ENCODE data around the gene UBXN4. TPM values are rescaled to one million over a fixed set of nuclear protein-coding genes. Genes with fewer than 3 reads are reported as not detected.
"Not testable (repeated sequence)": the region's sequence is repeated elsewhere in the genome, so short reads cannot be mapped to it uniquely, and the experiment has no call there.

Gene UBXN4
- total and polyA plus RNA-seq, 12 donors: 50.0 to 145 (median 96.3) TPM

DNA sequence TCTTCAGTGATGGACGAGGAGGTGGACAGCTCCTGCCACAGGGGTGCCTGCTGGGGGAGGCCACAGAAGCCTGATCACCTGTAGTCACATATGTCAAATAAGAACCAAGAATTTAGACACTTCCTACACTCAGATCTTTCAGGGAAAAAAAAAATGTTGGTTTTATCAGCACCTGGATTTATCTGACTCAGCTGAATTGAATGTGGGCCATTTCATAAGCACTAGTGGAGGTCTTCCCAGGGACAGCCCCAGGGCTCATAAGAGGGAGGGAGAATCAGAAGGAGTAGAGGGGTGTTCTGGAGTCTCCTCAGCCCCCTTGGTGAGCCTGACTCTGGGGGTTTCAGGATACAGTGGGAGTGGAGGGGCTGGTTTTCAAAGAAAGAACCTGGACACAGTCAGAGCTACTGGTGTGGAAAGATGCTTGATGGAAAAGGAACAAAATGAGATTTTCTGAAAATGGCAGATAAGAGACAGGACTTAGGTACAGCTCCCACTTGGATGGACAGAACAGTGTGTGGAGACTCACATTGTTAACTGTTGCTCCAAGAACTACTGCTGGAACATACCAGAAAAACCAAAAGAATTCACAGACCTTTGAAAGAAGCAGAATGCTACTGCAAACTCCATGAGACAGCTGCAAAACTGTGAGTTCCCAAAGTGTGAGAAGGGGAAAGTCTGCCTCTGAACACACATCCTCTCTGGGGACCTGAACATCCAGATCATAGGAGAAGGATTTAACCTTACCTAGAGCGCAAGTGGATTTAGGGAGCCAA, 49.9 kb downstream of the UBXN4 start:
- TF ChIP-seq, protein P1, sequence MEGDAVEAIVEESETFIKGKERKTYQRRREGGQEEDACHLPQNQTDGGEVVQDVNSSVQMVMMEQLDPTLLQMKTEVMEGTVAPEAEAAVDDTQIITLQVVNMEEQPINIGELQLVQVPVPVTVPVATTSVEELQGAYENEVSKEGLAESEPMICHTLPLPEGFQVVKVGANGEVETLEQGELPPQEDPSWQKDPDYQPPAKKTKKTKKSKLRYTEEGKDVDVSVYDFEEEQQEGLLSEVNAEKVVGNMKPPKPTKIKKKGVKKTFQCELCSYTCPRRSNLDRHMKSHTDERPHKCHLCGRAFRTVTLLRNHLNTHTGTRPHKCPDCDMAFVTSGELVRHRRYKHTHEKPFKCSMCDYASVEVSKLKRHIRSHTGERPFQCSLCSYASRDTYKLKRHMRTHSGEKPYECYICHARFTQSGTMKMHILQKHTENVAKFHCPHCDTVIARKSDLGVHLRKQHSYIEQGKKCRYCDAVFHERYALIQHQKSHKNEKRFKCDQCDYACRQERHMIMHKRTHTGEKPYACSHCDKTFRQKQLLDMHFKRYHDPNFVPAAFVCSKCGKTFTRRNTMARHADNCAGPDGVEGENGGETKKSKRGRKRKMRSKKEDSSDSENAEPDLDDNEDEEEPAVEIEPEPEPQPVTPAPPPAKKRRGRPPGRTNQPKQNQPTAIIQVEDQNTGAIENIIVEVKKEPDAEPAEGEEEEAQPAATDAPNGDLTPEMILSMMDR (IDR thresholded peaks at IDR 0.05): no peak
- TF ChIP-seq POLR2A (IDR thresholded peaks at IDR 0.05): no peak
- intact Hi-C loops (cut with DNase I): no loop called here
- Histone ChIP-seq H3K27ac (no peak overlapping the region), H3K27me3 (no peaks in the 10 kb centered on the region), H3K4me1 (replicated peaks in 1 of 2) (no peaks in the 10 kb centered on the region), H3K4me3 (no peak overlapping the region), H3K9me3 (replicated peaks in 1 of 3) (no peaks in the 10 kb centered on the region), H3K36me3 (replicated peaks in 1 of 2) (no peaks in the 10 kb centered on the region)
- DNase-seq: no peak
- WGBS, 4 donors: 93 to 100% (median 96%) methylated on average over 1 to 2 of the region's 2 CpGs

DNA sequence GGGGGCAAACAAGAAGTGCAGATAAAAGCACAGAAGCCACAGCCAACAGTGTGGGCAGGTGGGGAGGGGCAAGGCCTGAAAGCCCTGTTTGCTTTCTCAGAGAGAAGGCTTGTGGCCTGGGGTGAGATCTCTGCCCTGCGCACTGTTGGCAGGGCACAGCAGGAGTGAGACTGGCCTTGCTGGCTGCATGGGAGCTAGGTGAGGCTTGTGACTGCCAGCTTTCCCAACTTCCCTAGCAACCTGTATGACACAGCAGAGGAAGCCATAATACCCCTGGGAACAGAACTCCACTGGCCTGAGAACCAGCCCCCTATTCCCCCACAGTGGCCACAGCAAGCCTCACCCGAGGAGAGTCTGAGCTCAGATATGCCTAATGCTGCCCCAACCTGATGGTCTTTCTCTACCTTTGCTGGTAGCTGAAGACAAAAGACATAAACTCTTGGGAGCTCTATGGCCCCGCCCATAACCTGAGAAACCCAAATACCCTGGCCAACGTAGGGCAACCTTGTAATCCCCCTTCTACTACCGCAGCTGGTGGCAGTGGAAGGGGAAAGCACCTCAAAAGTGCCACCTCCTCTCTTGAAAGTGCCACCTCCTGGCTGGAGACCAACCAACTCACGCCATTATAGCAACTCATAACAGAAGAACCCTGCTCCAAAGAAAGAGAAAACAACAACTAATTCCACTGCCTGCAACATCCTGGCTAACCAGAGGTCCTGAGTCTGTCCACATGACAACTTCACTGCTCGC, 50.9 kb downstream of the UBXN4 start:
- H3K27me3 ChIP-seq: no peaks in the 10 kb centered on the region
- H3K9me3 ChIP-seq (replicated peaks in 1 of 3): no peaks in the 10 kb centered on the region
- no peak overlapping the region for H3K4me3 ChIP-seq
- TF ChIP-seq, protein P1 (IDR thresholded peaks at IDR 0.05): no peak
- no peak for TF ChIP-seq POLR2A (IDR thresholded peaks at IDR 0.05)
- 74 to 80% (median 77%) methylated on average over 6 to 7 of the region's 7 CpGs for WGBS, 4 donors
- no peaks in the 10 kb centered on the region for H3K4me1 ChIP-seq (replicated peaks in 1 of 2)
- H3K27ac ChIP-seq: no peak overlapping the region
- no peaks in the 10 kb centered on the region for H3K36me3 ChIP-seq (replicated peaks in 1 of 2)
- intact Hi-C loops (cut with DNase I): no loop called here
- no peak for DNase-seq

DNA sequence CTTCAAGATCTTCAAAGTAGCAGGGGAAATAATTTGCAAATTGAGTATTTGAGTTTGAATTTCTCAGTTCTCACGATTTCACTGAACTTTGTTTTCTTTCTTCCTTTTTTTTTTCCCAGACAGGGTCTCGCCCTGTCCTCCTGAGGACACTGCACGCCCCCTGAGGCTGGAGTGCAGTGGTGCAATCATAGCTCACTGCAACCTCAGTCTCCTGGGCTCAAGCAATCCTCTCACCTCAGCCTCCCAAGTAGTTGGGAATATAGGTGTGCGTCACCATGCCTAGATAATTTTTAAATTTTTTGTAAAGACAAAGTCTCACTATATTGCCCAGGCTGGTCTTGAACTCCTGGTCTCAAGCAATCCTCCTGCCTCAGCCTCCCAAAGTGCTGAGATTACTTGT, 54.0 kb downstream of the UBXN4 start:
- not testable (repeated sequence) for DNase-seq; H3K4me1 ChIP-seq (replicated peaks in 1 of 2); H3K4me3 ChIP-seq; H3K27ac ChIP-seq; H3K27me3 ChIP-seq; H3K9me3 ChIP-seq (replicated peaks in 1 of 3); H3K36me3 ChIP-seq (replicated peaks in 1 of 2)
- intact Hi-C loops (cut with DNase I): loop anchor here in 1 of 2 donors (5.0 kb wide), 1 partner anchor 803 kb away; no protein-coding TSS in a partner anchor
- 78 to 84% (median 82%) methylated on average over 4 of the region's 4 CpGs for WGBS, 4 donors

DNA sequence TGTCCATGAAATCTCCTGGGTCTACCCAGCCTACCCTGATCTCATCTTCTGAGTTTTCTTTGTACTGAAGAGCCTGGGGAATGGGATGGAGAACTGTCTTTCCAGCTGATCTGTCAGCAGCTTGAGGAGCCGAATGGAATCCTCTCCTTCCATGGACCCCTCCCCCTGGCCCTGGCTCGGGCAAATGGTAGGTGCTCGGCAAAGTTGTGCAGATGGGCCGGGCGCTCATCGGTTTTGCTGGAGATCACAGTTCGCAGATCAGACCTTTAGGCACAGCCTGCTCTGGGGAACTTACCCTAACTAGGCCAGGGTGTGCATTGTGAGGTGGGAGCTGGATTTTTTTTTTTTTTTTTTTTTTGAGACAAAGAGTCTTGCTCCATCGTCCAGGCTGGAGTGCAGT, 55.0 kb downstream of the UBXN4 start:
- H3K27ac ChIP-seq: no peak overlapping the region
- WGBS, 4 donors: 92 to 97% (median 95%) methylated on average over 8 of the region's 8 CpGs
- intact Hi-C loops (cut with DNase I): loop anchor here in 1 of 2 donors (5.0 kb wide), 1 partner anchor 804 kb away; no protein-coding TSS in a partner anchor
- DNase-seq: no peak
- no peak overlapping the region for H3K4me3 ChIP-seq
- H3K9me3 ChIP-seq (replicated peaks in 1 of 3): no peaks in the 10 kb centered on the region
- H3K27me3 ChIP-seq: no peaks in the 10 kb centered on the region
- TF ChIP-seq POLR2A (IDR thresholded peaks at IDR 0.05): no peak
- TF ChIP-seq, protein P1 (IDR thresholded peaks at IDR 0.05): no peak
- H3K36me3 ChIP-seq (replicated peaks in 1 of 2): no peaks in the 10 kb centered on the region
- no peaks in the 10 kb centered on the region for H3K4me1 ChIP-seq (replicated peaks in 1 of 2)
